RWPE2 (cell line): ENCODE data around the gene CTBP1.

Experiments
- ATAC-seq: fragments of 200-7000 bp; cut with Tn5 transposase; 3 replicates; pipeline ENCODE4 v1.9.1; 2021; ENCODE audit warnings: low read depth
- DNase-seq: peaks from one replicate; pipeline ENCODE4 v3.0.0-alpha.2; 2020; ENCODE audit warnings: low spot score
- H3K27ac ChIP-seq: fragments of 450-650 bp; 2 replicates; pipeline ENCODE4 v1.5.1; 2017; ENCODE audit warnings: mild to moderate bottlenecking; ENCODE audit not compliant: poor library complexity, severe bottlenecking
- H3K27me3 ChIP-seq: fragments of 250-450 bp; sonication (Bioruptor Pico); 2 replicates; pipeline ENCODE4 v1.5.1; 2021; ENCODE audit warnings: mild to moderate bottlenecking, moderate library complexity; ENCODE audit not compliant: insufficient read depth, poor library complexity, severe bottlenecking
- H3K36me3 ChIP-seq: fragments of 250-450 bp; sonication (Bioruptor Pico); 2 replicates; pipeline ENCODE4 v1.5.1; 2020; ENCODE audit warnings: low read depth, mild to moderate bottlenecking, moderate library complexity
- H3K4me1 ChIP-seq: fragments of 250-450 bp; sonication (Bioruptor Pico); 2 replicates; pipeline ENCODE4 v1.5.1; 2021; ENCODE audit warnings: mild to moderate bottlenecking, moderate library complexity; ENCODE audit not compliant: insufficient read depth, poor library complexity, severe bottlenecking
- H3K4me3 ChIP-seq: fragments of 250-450 bp; sonication (Bioruptor Pico); 2 replicates; pipeline ENCODE4 v1.5.1; 2021; ENCODE audit warnings: mild to moderate bottlenecking, moderate library complexity; ENCODE audit not compliant: severe bottlenecking
- H3K9me3 ChIP-seq: fragments of 250-450 bp; sonication (Bioruptor Pico); 2 replicates; pipeline ENCODE4 v1.5.1; 2021; ENCODE audit warnings: mild to moderate bottlenecking, moderate library complexity; ENCODE audit not compliant: severe bottlenecking
- TF ChIP-seq, protein P1 (sequence below): fragments of 450-650 bp; IDR thresholded peaks from one replicate; pipeline ENCODE4 v1.5.1; 2017; ENCODE audit warnings: mild to moderate bottlenecking, moderate library complexity; ENCODE audit not compliant: poor library complexity, severe bottlenecking

Gene CTBP1

DNA sequence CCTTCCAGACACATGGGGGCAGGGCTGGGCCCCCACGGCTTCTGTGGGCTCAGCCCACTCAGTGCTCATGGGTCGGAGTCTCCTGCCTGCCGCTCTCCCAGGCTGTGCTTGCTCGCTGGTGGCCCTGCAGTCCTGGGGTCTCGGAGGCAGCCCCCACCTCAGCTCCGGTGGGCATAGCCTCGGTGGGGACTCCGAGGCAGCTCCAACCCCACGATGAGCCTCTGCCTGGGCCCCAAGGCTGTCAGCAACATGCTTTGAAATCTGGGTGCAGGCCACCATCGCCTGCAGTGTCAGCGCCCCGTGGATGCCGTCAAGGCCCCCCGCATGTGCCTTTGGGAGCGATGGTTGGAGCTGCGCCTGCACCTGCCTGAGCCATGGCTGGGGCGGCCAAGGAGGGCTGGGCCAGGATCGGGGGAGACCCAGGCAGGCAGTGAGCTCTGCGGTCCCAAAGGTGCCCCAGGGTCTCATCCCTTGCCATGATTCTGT is 46.4 kb downstream of the CTBP1 start:
- no peaks in the 10 kb centered on the region for H3K4me1 ChIP-seq
- no peaks in the 10 kb centered on the region for H3K27me3 ChIP-seq
- TF ChIP-seq, protein P1, sequence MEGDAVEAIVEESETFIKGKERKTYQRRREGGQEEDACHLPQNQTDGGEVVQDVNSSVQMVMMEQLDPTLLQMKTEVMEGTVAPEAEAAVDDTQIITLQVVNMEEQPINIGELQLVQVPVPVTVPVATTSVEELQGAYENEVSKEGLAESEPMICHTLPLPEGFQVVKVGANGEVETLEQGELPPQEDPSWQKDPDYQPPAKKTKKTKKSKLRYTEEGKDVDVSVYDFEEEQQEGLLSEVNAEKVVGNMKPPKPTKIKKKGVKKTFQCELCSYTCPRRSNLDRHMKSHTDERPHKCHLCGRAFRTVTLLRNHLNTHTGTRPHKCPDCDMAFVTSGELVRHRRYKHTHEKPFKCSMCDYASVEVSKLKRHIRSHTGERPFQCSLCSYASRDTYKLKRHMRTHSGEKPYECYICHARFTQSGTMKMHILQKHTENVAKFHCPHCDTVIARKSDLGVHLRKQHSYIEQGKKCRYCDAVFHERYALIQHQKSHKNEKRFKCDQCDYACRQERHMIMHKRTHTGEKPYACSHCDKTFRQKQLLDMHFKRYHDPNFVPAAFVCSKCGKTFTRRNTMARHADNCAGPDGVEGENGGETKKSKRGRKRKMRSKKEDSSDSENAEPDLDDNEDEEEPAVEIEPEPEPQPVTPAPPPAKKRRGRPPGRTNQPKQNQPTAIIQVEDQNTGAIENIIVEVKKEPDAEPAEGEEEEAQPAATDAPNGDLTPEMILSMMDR, result no peak
- H3K9me3 ChIP-seq, result no peaks in the 10 kb centered on the region
- no peaks in the 10 kb centered on the region for H3K36me3 ChIP-seq
- no peak overlapping the region for H3K4me3 ChIP-seq
- ATAC-seq (no peak), DNase-seq (peak; percentile 48)
- no peak overlapping the region for H3K27ac ChIP-seq

DNA sequence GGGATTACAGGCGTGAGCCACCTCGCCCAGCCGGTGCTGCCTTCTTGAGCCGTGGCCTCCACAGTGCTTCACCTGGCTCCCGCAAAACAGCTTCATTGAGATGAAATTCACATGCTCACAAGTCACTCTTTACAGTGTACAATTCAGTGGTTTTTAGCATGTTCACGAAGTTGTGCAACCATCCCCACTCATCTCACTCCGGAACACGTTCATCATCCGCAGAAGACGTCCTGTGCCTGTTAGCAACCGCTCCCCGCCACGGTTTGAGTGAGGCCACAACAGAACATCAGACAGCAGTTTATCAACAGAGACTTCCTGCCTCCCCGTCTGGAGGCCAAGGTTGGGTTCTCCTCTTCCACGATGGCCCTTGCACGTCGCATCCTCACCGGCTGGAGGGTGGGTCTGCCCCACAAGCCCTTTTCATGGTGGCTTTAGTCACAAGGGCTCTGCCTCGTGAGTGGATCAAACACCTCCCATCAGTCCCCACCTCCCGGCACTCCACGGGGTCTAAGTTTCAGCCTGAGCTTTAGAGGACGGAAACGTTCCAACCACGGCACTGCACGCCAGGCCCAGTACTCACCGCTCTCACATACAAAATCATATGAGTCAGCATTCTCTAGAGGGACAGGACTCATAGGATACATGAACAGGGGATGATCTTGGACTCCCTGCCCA is 46.9 kb downstream of the CTBP1 start:
- no peaks in the 10 kb centered on the region for H3K9me3 ChIP-seq
- TF ChIP-seq, protein P1, result no peak
- no peaks in the 10 kb centered on the region for H3K27me3 ChIP-seq
- DNase-seq (no peak), ATAC-seq (no peak)
- no peak overlapping the region for H3K4me3 ChIP-seq
- H3K27ac ChIP-seq, result no peak overlapping the region
- no peaks in the 10 kb centered on the region for H3K36me3 ChIP-seq
- no peaks in the 10 kb centered on the region for H3K4me1 ChIP-seq

DNA sequence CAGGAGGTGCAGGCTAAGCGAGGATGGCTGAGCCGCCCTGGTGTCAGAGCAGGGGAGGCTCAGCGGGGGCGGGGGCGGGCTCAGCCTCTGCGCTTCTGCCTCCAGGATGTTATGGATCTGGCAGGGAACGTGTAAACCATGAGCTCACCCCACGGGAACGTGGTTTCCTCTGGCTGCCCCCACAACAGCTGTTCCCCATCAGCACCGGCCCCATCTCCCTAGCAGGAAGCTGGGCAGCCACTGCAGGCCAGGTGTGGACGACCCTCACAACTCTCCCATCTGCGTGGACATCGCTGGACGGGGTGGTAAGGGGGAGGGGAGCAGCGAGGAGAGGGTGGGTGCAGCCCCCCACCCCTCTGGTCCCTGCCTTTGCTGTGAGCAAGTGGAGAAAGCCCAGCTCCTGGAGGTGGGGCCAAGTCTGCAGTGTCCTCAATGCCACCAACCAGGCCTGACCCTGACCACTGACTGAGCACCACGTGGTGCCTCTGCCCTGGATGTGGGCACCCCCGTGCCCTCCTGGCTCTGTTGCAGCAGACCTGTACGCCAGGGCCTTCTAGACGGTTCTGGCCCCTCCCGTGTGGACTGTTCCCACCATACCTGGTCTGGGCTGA is 48.4 kb downstream of the CTBP1 start:
- ATAC-seq (0 out of 3 replicates have a peak, but pooled peaks have one; percentile 8), DNase-seq (no peak)
- TF ChIP-seq, protein P1, result no peak
- no peak overlapping the region for H3K27ac ChIP-seq
- H3K36me3 ChIP-seq, result no peaks in the 10 kb centered on the region
- H3K9me3 ChIP-seq, result no peaks in the 10 kb centered on the region
- H3K27me3 ChIP-seq, result no peaks in the 10 kb centered on the region
- no peak overlapping the region for H3K4me3 ChIP-seq
- no peaks in the 10 kb centered on the region for H3K4me1 ChIP-seq

DNA sequence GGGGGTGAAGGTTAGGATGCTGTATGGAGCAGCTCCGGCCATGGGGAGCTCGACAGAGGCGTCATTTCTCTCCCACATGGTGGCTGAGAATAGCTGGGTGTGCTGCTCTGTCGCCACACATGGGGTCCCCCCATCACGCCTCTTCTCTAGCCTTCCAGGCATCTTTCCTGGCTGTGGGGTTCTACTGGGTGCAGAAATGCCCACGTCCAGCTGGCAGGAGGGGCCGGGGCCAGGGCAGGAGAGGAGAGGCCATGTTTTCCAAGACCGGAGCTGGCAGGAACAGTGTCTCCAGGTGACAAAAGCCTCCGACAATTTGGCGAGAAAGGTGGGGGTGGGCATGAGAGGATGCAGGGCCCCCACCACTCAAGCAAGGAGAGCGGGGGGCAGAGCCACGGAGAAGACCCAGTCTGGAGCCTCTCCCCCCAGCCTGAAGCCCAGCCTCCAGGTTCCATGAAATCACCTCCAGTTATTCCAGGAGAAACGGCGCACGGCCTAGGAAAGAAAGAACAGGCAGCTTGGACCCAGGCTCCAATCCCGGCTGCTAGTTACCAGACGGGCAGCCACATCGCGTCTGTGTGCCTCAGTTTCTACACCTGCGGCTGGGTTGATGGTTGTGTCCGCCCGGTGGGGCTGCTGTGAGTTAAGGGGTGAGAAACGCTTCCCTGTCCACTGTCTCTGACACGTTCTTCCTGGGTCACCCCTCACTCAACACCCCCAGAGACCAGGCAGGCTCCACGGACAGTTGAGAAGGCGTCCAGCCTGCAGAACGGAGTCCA is 49.2 kb downstream of the CTBP1 start:
- Histone ChIP-seq H3K4me3 (no peak overlapping the region), H3K27ac (no peak overlapping the region), H3K36me3 (no peaks in the 10 kb centered on the region), H3K4me1 (no peaks in the 10 kb centered on the region), H3K27me3 (no peaks in the 10 kb centered on the region), H3K9me3 (no peaks in the 10 kb centered on the region)
- TF ChIP-seq, protein P1, result no peak
- no peak for ATAC-seq
- DNase-seq, result peak; percentile 50
